ENCODE measurements around the gene ZDHHC17.

Gene ZDHHC17

GRCh38 chr12:76848132-76848531 is 84.2 kb downstream of the ZDHHC17 start:
- TF ChIP-seq CTCF (IDR thresholded peaks at IDR 0.05; ENCODE audit: low read depth, low read length, missing control alignments): no peak
- H3K4me3 ChIP-seq (replicated peaks; ENCODE audit: low read depth, low read length): no peak overlapping the region
- no peak for DNase-seq (ENCODE audit: extremely low read depth, low read depth)

- no peak overlapping the region for H3K4me3 ChIP-seq (replicated peaks; ENCODE audit: low read depth, low read length)
- no peak for TF ChIP-seq CTCF (IDR thresholded peaks at IDR 0.05; ENCODE audit: low read depth, low read length, missing control alignments)
- no peak for DNase-seq (ENCODE audit: extremely low read depth, low read depth)
These were observed 88.2 kb downstream of the ZDHHC17 start for GRCh38 chr12:76852106-76852505.

GRCh38 chr12:76855271-76855670 is 91.4 kb downstream of the ZDHHC17 start:
- peak; percentile 42 for DNase-seq (ENCODE audit: extremely low read depth, low read depth)
- TF ChIP-seq CTCF (IDR thresholded peaks at IDR 0.05; ENCODE audit: low read depth, low read length, missing control alignments): no peak
- H3K4me3 ChIP-seq (replicated peaks; ENCODE audit: low read depth, low read length): no peak overlapping the region

GRCh38 chr12:76856018-76856644 is 92.2 kb downstream of the ZDHHC17 start:
- H3K4me3 ChIP-seq (replicated peaks; ENCODE audit: low read depth, low read length): no peak overlapping the region
- DNase-seq (ENCODE audit: extremely low read depth, low read depth): no peak
- no peak for TF ChIP-seq CTCF (IDR thresholded peaks at IDR 0.05; ENCODE audit: low read depth, low read length, missing control alignments)

- no peak for TF ChIP-seq CTCF (IDR thresholded peaks at IDR 0.05; ENCODE audit: low read depth, low read length, missing control alignments)
- no peak overlapping the region for H3K4me3 ChIP-seq (replicated peaks; ENCODE audit: low read depth, low read length)
- no peak for DNase-seq (ENCODE audit: extremely low read depth, low read depth)
These were observed 95.7 kb downstream of the ZDHHC17 start for GRCh38 chr12:76859611-76860010.

GRCh38 chr12:76860256-76860655 is 96.3 kb downstream of the ZDHHC17 start:
- DNase-seq (ENCODE audit: extremely low read depth, low read depth): no peak
- no peak for TF ChIP-seq CTCF (IDR thresholded peaks at IDR 0.05; ENCODE audit: low read depth, low read length, missing control alignments)

More at GRCh38 chr12:76860256-76860655, 96.3 kb downstream of the ZDHHC17 start:
- no peak overlapping the region for H3K4me3 ChIP-seq (replicated peaks; ENCODE audit: low read depth, low read length)

Measured in HFF-Myc (cell line).